ENCODE data around the gene CASP10.

CASP10 gene

DNA sequence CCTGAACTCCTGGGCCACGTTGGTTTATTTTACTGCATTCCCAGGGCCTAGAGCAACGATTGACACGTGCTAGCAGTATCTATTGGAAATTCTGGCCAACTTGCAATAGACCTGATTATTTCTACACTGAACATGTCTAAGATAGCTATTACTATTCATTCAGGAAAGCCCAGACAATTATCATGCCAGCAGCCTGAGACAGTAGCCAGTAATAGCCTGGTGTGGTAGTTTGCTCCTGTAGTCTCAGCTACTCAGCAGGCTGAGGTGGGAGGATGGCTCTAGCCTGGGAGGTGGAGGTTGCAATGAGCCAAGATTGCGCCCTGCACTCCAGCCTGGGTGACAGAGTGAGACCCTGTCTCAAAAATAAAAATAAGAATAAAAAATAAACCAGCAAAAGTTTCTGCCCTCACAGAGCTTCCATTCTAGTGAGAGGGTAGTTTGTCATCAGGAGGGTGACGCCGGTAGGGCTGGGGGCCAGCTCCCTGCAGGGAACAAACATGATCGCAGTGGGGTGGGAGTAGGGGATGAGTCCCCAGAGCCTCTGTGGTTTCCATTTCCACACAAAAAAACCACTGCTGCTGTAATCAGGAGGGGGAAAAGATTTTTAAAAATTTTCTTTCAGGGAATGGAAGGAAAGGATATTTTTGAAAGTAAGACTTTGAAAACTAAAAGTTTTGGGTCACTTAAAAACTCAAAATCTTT, 81.7 kb downstream of the CASP10 start:
- no peaks in the 10 kb centered on the region for H3K27me3 ChIP-seq (replicated peaks; ENCODE audit: control insufficient read depth, insufficient read depth, low read length)
- no peak for TF ChIP-seq CTCF (IDR thresholded peaks at IDR 0.05; ENCODE audit: insufficient read depth, low read length, poor library complexity, severe bottlenecking)
- peaks cover 2% of the 10 kb centered on the region for H3K36me3 ChIP-seq (ENCODE audit: control insufficient read depth, insufficient read depth, low read length)
- no peak for DNase-seq (ENCODE audit: extremely low read depth, insufficient read length)
- H3K4me3 ChIP-seq (replicated peaks; ENCODE audit: low read depth, low read length), result no peak overlapping the region

DNA sequence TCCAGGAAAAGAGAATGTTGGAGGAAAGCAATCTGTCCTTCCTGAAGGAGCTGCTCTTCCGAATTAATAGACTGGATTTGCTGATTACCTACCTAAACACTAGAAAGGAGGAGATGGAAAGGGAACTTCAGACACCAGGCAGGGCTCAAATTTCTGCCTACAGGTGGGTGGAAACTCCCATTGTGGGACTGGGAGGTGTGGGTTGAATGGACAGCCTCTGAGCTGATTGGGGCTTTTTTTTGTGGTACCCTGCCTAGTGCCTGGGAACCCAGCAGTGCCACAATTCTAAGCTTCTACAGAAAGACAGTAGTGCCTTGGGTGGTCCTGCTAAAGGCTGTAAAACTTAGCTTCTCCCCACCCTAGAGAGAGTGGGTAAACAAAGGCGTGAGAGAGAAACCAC, 83.7 kb downstream of the CASP10 start:
- TF ChIP-seq CTCF (IDR thresholded peaks at IDR 0.05; ENCODE audit: insufficient read depth, low read length, poor library complexity, severe bottlenecking), result no peak
- Histone ChIP-seq H3K4me3 (replicated peaks; ENCODE audit: low read depth, low read length) (no peak overlapping the region), H3K27me3 (replicated peaks; ENCODE audit: control insufficient read depth, insufficient read depth, low read length) (no peaks in the 10 kb centered on the region), H3K36me3 (ENCODE audit: control insufficient read depth, insufficient read depth, low read length) (peaks cover 2% of the 10 kb centered on the region)
- no peak for DNase-seq (ENCODE audit: extremely low read depth, insufficient read length)

DNA sequence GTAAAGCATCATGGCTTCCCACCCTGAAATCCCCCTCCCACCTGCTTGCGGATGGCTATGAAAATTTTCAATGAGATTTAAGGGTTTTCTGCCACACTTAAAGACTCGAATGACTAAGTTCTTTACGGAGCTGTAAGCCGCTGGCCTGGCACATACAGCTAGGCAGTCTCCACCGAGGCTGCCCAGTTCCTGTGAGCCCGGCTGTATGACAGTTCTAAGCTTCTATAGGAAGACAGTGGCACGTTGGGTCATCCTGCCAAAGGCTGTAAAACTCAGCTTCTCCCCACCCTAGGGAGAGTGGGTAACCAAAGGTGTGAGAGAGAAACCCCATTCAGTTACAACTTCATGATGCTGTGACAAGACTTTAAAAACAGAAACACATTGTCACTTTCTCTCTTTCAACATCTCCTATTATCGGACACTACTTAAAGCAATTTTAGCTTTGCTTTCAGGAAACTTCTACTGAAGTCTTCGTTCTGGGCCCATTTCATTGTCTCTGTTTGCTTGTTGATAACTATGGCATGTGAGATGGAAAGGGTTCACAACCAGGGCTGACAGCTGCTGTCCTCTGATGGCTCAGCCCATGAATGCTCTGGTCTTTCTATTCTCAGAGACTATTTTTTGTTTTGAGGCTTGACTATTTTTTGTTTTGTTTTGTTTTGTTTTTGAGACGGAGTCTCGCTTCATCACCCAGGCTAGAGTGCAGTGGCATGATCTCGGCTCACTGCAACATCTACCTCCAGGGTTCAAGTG, 84.5 kb downstream of the CASP10 start:
- TF ChIP-seq CTCF (IDR thresholded peaks at IDR 0.05; ENCODE audit: insufficient read depth, low read length, poor library complexity, severe bottlenecking), result no peak
- no peak for DNase-seq (ENCODE audit: extremely low read depth, insufficient read length)
- H3K4me3 ChIP-seq (replicated peaks; ENCODE audit: low read depth, low read length), result no peak overlapping the region
- no peaks in the 10 kb centered on the region for H3K27me3 ChIP-seq (replicated peaks; ENCODE audit: control insufficient read depth, insufficient read depth, low read length)
- H3K36me3 ChIP-seq (ENCODE audit: control insufficient read depth, insufficient read depth, low read length), result peaks cover 2% of the 10 kb centered on the region

- H3K36me3 ChIP-seq (ENCODE audit: control insufficient read depth, insufficient read depth, low read length), result peaks cover 2% of the 10 kb centered on the region
Observed at GRCh38 chr2:201269764-201270163, 86.8 kb downstream of the CASP10 start.

DNA sequence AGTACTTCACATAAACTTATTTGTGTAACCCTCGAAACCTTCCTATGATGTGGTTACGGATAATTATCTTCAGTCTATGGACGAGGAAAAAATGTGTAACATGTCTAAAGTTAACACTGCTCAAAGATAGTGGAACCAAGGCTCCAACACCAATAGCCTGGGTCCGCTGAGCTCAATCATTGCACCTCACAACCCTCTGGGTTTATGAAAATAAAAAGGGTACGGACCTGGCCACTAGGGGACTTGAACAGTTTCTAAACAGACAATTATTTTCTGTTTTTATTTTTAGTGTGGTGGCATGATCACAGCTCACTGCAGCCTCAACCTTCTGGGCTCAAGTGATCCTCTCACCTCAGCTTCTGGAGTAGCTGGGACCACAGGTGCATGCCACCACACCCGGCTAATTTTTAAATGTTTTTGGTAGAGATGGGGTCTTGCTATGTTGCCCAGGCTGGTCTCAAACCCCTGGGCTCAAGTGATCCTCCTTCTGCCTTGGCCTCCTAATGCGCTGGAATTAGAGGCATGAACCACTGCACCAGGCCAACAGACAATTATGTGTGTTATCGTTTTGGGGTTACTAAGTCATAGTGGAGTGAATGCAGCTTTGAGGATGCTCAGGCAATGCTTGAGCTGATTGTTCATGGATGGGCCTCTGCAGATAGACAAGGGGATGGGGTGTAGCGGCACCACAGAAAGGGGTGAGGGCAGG, 87.5 kb downstream of the CASP10 start:
- TF ChIP-seq CTCF (IDR thresholded peaks at IDR 0.05; ENCODE audit: insufficient read depth, low read length, poor library complexity, severe bottlenecking), result no peak
- H3K4me3 ChIP-seq (replicated peaks; ENCODE audit: low read depth, low read length), result no peak overlapping the region
- no peaks in the 10 kb centered on the region for H3K27me3 ChIP-seq (replicated peaks; ENCODE audit: control insufficient read depth, insufficient read depth, low read length)
- peaks cover 2% of the 10 kb centered on the region for H3K36me3 ChIP-seq (ENCODE audit: control insufficient read depth, insufficient read depth, low read length)
- DNase-seq (ENCODE audit: extremely low read depth, insufficient read length), result no peak

More at GRCh38 chr2:201269764-201270163, 86.8 kb downstream of the CASP10 start:
- Histone ChIP-seq H3K4me3 (replicated peaks; ENCODE audit: low read depth, low read length) (no peak overlapping the region), H3K27me3 (replicated peaks; ENCODE audit: control insufficient read depth, insufficient read depth, low read length) (no peaks in the 10 kb centered on the region)
- DNase-seq (ENCODE audit: extremely low read depth, insufficient read length), result no peak
- TF ChIP-seq CTCF (IDR thresholded peaks at IDR 0.05; ENCODE audit: insufficient read depth, low read length, poor library complexity, severe bottlenecking), result no peak

Measured in GM06990 (cell line).